HT1080 (cell line): ENCODE results near the gene SAMD8. TPM values are rescaled to one million over a fixed set of nuclear protein-coding genes. Genes with fewer than 3 reads are reported as not detected.
"Not testable (repeated sequence)": the region's sequence is repeated elsewhere in the genome, so short reads cannot be mapped to it uniquely, and the experiment has no call there.

Experiments
- DNase-seq: peaks from one replicate; pipeline ENCODE4 v3.0.0-alpha.2; 2015; ENCODE audit warnings: low read depth
- total RNA-seq: library from RNA; depleted of rRNA; stranded (reverse); fragments of >200 nt; shearing (Covaris generic); gene quantifications from 2 replicates; pipeline ENCODE4 v1.2.3, GENCODE V29; 2014; rRNA removed

SAMD8 gene
- total RNA-seq, 1 experiment from 2014 or later: 15.2 TPM

- no peak for DNase-seq
Observed at GRCh38 chr10:75212343-75212742, 100.9 kb downstream of the SAMD8 start.

DNA sequence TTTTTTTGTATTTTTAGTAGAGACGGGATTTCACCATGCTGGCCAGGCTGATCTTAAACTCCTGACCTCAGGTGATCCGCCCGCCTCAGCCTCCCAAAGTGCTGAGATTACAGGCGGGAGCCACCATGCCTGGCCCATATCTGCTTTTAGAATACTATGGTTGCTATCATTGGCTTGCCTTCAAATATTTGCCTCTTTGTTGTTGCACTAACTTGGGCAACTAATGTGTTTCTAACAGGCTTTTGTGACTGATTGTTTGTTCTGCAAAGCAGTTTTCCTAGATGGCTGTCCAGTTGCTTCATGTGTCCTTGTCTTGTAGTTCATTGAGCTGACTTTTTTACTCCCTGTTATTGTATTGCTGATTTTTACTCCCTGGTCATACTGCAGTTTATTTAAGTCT, 108.8 kb downstream of the SAMD8 start:
- DNase-seq: no peak

DNA sequence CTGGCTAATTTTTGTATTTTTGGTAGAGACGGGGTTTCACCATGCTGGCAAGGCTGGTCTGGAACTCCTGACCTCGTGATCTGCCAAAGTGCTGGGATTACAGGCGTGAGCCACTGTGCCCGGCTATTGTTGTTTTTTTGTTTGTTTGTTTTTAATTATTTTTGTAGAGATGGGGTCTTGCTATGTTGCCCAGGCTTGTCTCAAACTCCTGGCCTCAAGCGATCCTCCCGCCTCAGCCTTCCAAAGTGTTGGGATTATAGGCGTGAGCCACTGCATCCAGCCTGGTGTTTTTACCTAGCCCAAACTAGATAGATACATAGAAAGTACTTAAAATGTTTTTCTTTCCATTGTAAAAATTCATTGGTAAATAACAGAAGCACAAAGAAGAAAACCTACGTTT, 110.0 kb downstream of the SAMD8 start:
- not testable (repeated sequence) for DNase-seq

DNA sequence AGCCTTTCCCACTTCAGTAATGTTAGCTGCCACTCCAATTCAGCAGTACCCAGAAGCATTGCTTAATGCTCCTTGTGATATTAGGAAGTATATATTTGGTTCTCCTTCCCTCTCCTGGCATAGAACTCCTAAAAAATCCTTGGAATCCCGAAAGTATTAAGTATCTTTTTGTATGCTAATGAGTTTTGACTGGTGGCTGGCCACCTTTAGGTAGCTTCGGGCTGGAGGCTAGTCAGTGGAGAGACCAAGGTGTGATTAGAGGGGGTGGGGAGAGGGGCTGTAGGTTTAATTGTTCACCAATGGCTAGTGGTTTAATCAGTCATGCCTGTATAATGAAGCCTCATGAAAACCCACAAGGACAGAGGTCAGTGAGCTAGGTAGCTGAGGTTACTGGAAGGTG, 112.1 kb downstream of the SAMD8 start:
- DNase-seq: no peak

GRCh38 chr10:75226095-75226494, 114.6 kb downstream of the SAMD8 start:
- DNase-seq: no peak

DNA sequence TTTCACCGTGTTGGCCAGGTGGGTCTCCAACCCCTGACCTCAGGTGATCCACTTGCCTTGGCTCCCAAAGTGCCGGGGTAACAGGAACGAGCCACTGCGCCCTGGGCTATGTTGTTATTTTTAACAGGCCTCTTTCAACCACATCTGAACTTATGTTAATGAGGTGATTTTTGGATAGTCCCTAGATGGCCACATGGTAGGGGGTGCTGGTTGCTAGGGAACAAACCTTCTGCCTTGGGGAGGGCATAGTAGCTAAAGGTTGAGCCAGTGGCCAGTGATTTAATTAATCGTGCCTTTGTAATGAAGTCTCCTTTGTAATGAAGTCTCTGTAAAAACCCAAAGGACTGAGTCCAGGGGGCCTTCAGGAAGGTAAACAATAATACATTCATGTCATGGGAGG, 115.2 kb downstream of the SAMD8 start:
- DNase-seq: no peak

DNA sequence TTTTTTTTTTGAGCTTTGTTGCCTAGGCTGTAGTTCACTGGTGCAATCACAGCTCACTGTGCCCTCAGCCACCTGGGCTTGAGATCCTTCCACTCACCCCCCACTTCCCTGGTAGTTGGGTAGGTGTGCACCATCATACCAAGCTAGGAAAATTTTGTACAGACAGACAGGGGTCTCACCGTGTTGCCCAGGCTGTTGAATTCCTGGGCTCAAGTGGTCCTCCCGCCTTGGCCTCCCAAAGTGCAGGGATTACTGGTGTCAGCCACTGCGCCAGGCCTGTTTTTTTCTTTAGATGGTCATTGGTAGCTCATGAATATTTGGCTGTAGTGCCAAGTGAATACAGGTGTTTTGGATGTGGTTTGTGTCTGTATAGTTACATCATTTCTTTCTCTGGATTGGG, 116.8 kb downstream of the SAMD8 start:
- DNase-seq: no peak

GRCh38 chr10:75228834-75229233, 117.4 kb downstream of the SAMD8 start:
- no peak for DNase-seq

GRCh38 chr10:75229971-75230370, 118.5 kb downstream of the SAMD8 start:
- no peak for DNase-seq

DNA sequence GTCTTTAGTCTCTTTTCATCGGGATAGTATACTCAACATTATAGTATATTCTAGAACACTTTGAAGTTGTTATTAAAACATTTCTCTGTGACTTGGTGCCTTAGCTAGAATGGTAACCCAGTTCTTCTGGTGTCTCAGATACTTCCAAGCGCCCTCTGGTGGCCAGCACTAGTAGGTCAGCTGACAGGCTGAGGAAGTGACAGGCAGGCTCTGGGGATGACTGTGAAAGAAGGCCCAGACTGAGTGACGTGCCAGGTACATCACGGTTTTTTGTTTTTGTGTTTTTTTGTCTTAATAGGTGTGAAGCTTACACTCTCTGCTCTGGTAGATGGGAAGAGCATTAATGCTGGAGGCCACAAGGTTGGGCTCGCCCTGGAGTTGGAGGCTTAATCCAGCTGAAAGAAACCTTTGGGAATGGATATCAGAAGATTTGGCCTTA, 119.2 kb downstream of the SAMD8 start:
- DNase-seq: peak; percentile 80

Other genes with a start within 250 kb of the SAMD8 start
- gene VDAC2, start 99.1 kb downstream of the SAMD8 start, total RNA-seq: 179 and 199 TPM in 2 replicates
- gene COMTD1, start 124.3 kb downstream of the SAMD8 start, total RNA-seq: 30.1 and 30.4 TPM in 2 replicates